Endothelial cell of umbilical vein (primary cell): ENCODE results near the gene TLE3. TPM values are rescaled to one million over a fixed set of nuclear protein-coding genes. Genes with fewer than 3 reads are reported as not detected.

Experiments used
- BruUV-seq: library from RNA; stranded (reverse); fragments of 400-500 nt; replicated peaks from 2 replicates; lab custom pipeline; 2021; lab: Mats Ljungman, UMichigan
- CTCF ChIA-PET: fragments of 300-600, 350-600 bp; sonication (Branson Sonifier 250); formaldehyde crosslinking; loops from one replicate; lab custom pipeline; 2021; ENCODE audit warnings: antibody characterized with exemption, inconsistent platforms; lab: Charles Lee
- POLR2A ChIA-PET: fragments of 300-600, 350-600 bp; sonication (Branson Sonifier 250); formaldehyde crosslinking; loops from one replicate; lab custom pipeline; 2021; ENCODE audit warnings: antibody characterized with exemption, inconsistent platforms; lab: Charles Lee
- DNase-seq: peaks from one replicate; pipeline ENCODE4 v3.0.0-alpha.2; 2011; ENCODE audit warnings: low read depth, low spot score
- FAIRE-seq: peaks from 2 replicates; lab custom pipeline; 2011; peaks lifted over from hg19 to GRCh38; lab: Jason Lieb, UNC
- H2AFZ ChIP-seq: 2 replicates; pipeline ENCODE4 v1.6.0; 2012; ENCODE audit warnings: low read depth, low read length, control low read depth, inconsistent platforms
- H3K27ac ChIP-seq: 2 replicates; pipeline ENCODE4 v1.5.1; 2011; ENCODE audit warnings: low read depth, mild to moderate bottlenecking, control low read depth, low read length, moderate library complexity; ENCODE audit not compliant: insufficient read depth
- H3K27me3 ChIP-seq, 2 experiments: 2 replicates each; pipeline versions ENCODE4 v1.6.0 to v1.6.1; 2011; ENCODE audit warnings: low read length in 2 of 2, mixed read lengths in 1 of 2; ENCODE audit not compliant: control insufficient read depth in 2 of 2, insufficient read depth in 2 of 2
- H3K36me3 ChIP-seq, 2 experiments: 2 replicates in 1 of 2; 3 replicates in 1 of 2; pipeline ENCODE4 v1.5.1; 2011; ENCODE audit warnings: low read length in 2 of 2, mild to moderate bottlenecking in 1 of 2, moderate library complexity in 1 of 2; ENCODE audit not compliant: control insufficient read depth in 2 of 2, insufficient read depth in 2 of 2; ENCODE audit errors: extremely low read depth in 1 of 2
- H3K4me1 ChIP-seq: 3 replicates; pipeline ENCODE4 v1.5.1; 2011; ENCODE audit warnings: mild to moderate bottlenecking, low read length; ENCODE audit not compliant: control insufficient read depth, insufficient read depth; ENCODE audit errors: extremely low read depth
- H3K4me2 ChIP-seq: 2 replicates; pipeline ENCODE4 v1.6.1; 2011; ENCODE audit warnings: low read length, control low read depth, mixed read lengths; ENCODE audit not compliant: insufficient read depth
- H3K4me3 ChIP-seq, 3 experiments: fragments of 200-600 bp in 1 of 3; sonication (generic), shearing (Covaris generic) in 1 of 3; replicated peaks in 1 of 3; 2 replicates each; pipeline ENCODE4 v1.5.1; 2011 to 2016; ENCODE audit warnings: control low read depth in 3 of 3, low read length in 3 of 3, mild to moderate bottlenecking in 2 of 3, inconsistent platforms in 1 of 3, low read depth in 1 of 3, moderate library complexity in 1 of 3; ENCODE audit not compliant: insufficient read depth in 1 of 3
- H3K79me2 ChIP-seq: 2 replicates; pipeline ENCODE4 v1.6.0; 2012; ENCODE audit warnings: low read length, inconsistent platforms; ENCODE audit not compliant: control insufficient read depth, insufficient read depth
- H3K9ac ChIP-seq: replicated peaks from 2 replicates; pipeline ENCODE3; 2011; ENCODE audit warnings: low read length, control low read depth; ENCODE audit not compliant: insufficient read depth; ENCODE audit errors: extremely low read depth
- H3K9me1 ChIP-seq: replicated peaks from 3 replicates; pipeline ENCODE4 v1.6.0; 2011; ENCODE audit warnings: mild to moderate bottlenecking, low read length; ENCODE audit not compliant: control insufficient read depth, insufficient read depth; ENCODE audit errors: extremely low read depth
- H3K9me3 ChIP-seq: replicated peaks from 2 replicates; pipeline ENCODE4 v1.5.1; 2012; ENCODE audit warnings: low read length, inconsistent platforms; ENCODE audit not compliant: control insufficient read depth, insufficient read depth
- H4K20me1 ChIP-seq: replicated peaks from 2 replicates; pipeline ENCODE3; 2011; ENCODE audit warnings: mild to moderate bottlenecking, low read length; ENCODE audit not compliant: control insufficient read depth, insufficient read depth; ENCODE audit errors: extremely low read depth
- EZH2 ChIP-seq: IDR thresholded peaks from 2 replicates; pipeline ENCODE4 v1.6.1; 2012; ENCODE audit warnings: borderline replicate concordance, low read depth, mild to moderate bottlenecking, moderate library complexity, low read length, inconsistent platforms; ENCODE audit not compliant: severe bottlenecking
- FOS ChIP-seq: IDR thresholded peaks from 2 replicates; pipeline ENCODE4 v1.6.1; 2011; ENCODE audit warnings: mild to moderate bottlenecking, low read length, moderate library complexity, borderline replicate concordance; ENCODE audit not compliant: insufficient read depth
- GATA2 ChIP-seq: IDR thresholded peaks from 2 replicates; pipeline ENCODE4 v1.7.0; 2011; ENCODE audit warnings: low read depth, mild to moderate bottlenecking, moderate library complexity, mixed read lengths, low read length; ENCODE audit not compliant: insufficient read length, insufficient read depth
- JUN ChIP-seq: IDR thresholded peaks from 2 replicates; pipeline ENCODE4 v1.6.1; 2011; ENCODE audit warnings: borderline replicate concordance, low read depth; ENCODE audit not compliant: insufficient read length, insufficient read depth
- MYC ChIP-seq: IDR thresholded peaks from one replicate; pipeline ENCODE4 v1.6.1; 2011; ENCODE audit warnings: mild to moderate bottlenecking, low read depth, low read length
- POLR2A ChIP-seq: IDR thresholded peaks from 2 replicates; pipeline ENCODE4 v1.6.1; 2012; ENCODE audit warnings: low read depth, mild to moderate bottlenecking, control low read depth, low read length
- POLR2AphosphoS5 ChIP-seq: IDR thresholded peaks from 2 replicates; pipeline ENCODE4 v1.6.1; 2012; ENCODE audit warnings: low read depth, mild to moderate bottlenecking, control low read depth, low read length, moderate library complexity; ENCODE audit not compliant: insufficient read depth
- dilution Hi-C: fragments of 300-500 bp; cut with MboI; formaldehyde crosslinking; loops from one replicate; pipeline ENCODE4 v1.15.0; 2019; ENCODE audit warnings: low sequenced_read_pairs; ENCODE audit not compliant: extremely low pct_ligation_motif_present
- intact Hi-C: fragments of 100-400 bp; cut with micrococcal nuclease; formaldehyde crosslinking; loops from one replicate; pipeline ENCODE4 v1.10.0; 2022
- polyA plus RNA-seq, 4 experiments: library from polyadenylated mRNA; depleted of rRNA in 3 of 4; stranded (reverse) in 3 of 4; unstranded in 1 of 4; fragments of >200 nt; gene quantifications; 2 replicates each; pipeline versions ENCODE4 v1.2.1 to v1.2.3, GENCODE V29; 2011 to 2012; ENCODE audit warnings: missing spikeins in 1 of 4
- total RNA-seq: library from RNA; stranded (reverse); gene quantifications from 2 replicates; pipeline ENCODE4 v1.2.3, GENCODE V29; 2021
- TF ChIP-seq, protein P1 (sequence below), 2 donors: IDR thresholded peaks; 1 replicate in 1 of 2; 2 replicates in 1 of 2; pipeline ENCODE4 v1.5.1; 2011; ENCODE audit warnings: low read length in 2 of 2, mild to moderate bottlenecking in 2 of 2, moderate library complexity in 2 of 2, control low read depth in 1 of 2, inconsistent platforms in 1 of 2, low read depth in 1 of 2; ENCODE audit not compliant: insufficient read depth in 1 of 2; ENCODE audit errors: extremely low read depth in 1 of 2
- TF ChIP-seq, protein P2 (sequence below): IDR thresholded peaks from 2 replicates; pipeline ENCODE4 v1.6.1; 2011; ENCODE audit not compliant: insufficient read depth, insufficient read length

The TLE3 gene
- total and polyA plus RNA-seq, 2 donors (not counting 3 experiments of a cell fraction or from before 2014, with no cell fraction given) = 40.5 to 56.9 TPM

DNA sequence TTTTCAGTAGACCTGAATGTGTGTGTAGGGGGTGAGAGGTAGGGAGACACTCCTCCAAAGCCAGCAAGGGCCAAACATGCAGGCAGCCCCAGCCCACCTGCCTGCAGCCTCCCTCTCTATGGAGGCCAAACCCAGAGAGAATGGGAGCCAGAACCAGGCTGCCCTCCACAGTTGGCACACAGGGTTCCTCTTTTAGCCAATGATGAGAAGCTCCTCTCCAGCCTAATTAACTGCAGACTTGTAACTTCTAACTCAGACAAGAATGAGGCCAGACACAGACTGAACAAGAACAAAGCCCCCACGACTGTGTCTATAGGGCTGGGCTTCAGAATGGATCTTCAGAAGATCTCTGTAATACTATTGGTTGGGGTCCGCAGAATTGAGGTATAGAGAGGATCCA lies 12.3 kb upstream of the TLE3 start:
- H3K4me1 ChIP-seq = peaks cover 13% of the 10 kb centered on the region
- dilution Hi-C loops = no loop called here
- BruUV-seq = no TSS peak
- H3K9me1 ChIP-seq = no peaks in the 10 kb centered on the region
- TF ChIP-seq EZH2 = no peak
- H3K27me3 ChIP-seq = peaks cover 5 to 7% of the 10 kb centered on the region in 2 experiments
- FAIRE-seq = no peak
- H3K4me2 ChIP-seq = no peak overlapping the region
- no peaks in the 10 kb centered on the region for H4K20me1 ChIP-seq
- H3K9ac ChIP-seq = no peak overlapping the region
- H2AFZ ChIP-seq = no peak overlapping the region
- no peaks in the 10 kb centered on the region for H3K9me3 ChIP-seq
- no peaks in the 10 kb centered on the region for H3K79me2 ChIP-seq
- no peak overlapping the region for H3K4me3 ChIP-seq
- CTCF ChIA-PET = interaction anchor here (2.5 to 4.3 kb wide), 2 partner anchors 8 to 13 kb away, joined by 14 to 60 read pairs; partner anchors contain the start of gene TLE3
- POLR2A ChIA-PET = no interaction called here
- H3K27ac ChIP-seq = no peak overlapping the region
- no peak for DNase-seq
- intact Hi-C loops = loop anchor here (2.0 kb wide), 1 partner anchor 17 kb away; no protein-coding TSS in a partner anchor
- H3K36me3 ChIP-seq = no peaks in the 10 kb centered on the region

DNA sequence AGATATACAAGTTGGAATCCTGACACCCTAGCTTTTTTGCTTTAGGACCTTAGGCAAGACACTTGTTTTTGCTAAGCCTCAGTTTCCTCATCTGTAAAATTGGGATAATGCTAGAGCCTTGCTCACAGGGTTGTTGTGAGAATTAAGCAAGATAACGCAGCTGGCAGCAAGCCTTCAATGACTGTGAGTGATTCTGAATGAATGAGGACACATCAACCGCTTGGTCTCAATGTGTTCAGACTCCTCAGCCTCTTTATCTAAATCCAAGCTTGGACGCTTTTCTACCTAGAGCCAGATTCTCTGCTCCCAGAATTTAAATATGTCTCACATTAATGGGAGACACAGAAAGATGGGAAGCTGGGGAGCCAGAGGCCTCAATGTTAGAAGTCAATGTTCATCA lies 11.8 kb upstream of the TLE3 start:
- Histone ChIP-seq H3K4me2 (no peak overlapping the region), H3K79me2 (no peaks in the 10 kb centered on the region), H3K27me3 (peaks cover 5 to 7% of the 10 kb centered on the region in 2 experiments), H3K9me1 (no peaks in the 10 kb centered on the region), H2AFZ (no peak overlapping the region), H3K36me3 (no peaks in the 10 kb centered on the region), H3K9ac (no peak overlapping the region), H3K4me1 (peaks cover 13% of the 10 kb centered on the region), H3K9me3 (no peaks in the 10 kb centered on the region), H3K27ac (no peak overlapping the region), H4K20me1 (no peaks in the 10 kb centered on the region), H3K4me3 (no peak overlapping the region)
- POLR2A ChIA-PET = no interaction called here
- TF ChIP-seq, protein P1, sequence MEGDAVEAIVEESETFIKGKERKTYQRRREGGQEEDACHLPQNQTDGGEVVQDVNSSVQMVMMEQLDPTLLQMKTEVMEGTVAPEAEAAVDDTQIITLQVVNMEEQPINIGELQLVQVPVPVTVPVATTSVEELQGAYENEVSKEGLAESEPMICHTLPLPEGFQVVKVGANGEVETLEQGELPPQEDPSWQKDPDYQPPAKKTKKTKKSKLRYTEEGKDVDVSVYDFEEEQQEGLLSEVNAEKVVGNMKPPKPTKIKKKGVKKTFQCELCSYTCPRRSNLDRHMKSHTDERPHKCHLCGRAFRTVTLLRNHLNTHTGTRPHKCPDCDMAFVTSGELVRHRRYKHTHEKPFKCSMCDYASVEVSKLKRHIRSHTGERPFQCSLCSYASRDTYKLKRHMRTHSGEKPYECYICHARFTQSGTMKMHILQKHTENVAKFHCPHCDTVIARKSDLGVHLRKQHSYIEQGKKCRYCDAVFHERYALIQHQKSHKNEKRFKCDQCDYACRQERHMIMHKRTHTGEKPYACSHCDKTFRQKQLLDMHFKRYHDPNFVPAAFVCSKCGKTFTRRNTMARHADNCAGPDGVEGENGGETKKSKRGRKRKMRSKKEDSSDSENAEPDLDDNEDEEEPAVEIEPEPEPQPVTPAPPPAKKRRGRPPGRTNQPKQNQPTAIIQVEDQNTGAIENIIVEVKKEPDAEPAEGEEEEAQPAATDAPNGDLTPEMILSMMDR (IDR thresholded peaks at IDR 0.05; ENCODE audit: extremely low read depth in 1 of 2, insufficient read depth in 1 of 2, low read depth in 1 of 2, low read length in 2 of 2) = no peak
- TF ChIP-seq FOS = no peak
- TF ChIP-seq GATA2 = no peak
- no peak for TF ChIP-seq EZH2
- TF ChIP-seq, protein P2, sequence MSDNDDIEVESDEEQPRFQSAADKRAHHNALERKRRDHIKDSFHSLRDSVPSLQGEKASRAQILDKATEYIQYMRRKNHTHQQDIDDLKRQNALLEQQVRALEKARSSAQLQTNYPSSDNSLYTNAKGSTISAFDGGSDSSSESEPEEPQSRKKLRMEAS = no peak
- TF ChIP-seq POLR2A = no peak
- no peak for TF ChIP-seq MYC
- no peak for TF ChIP-seq JUN
- TF ChIP-seq POLR2AphosphoS5 = no peak
- FAIRE-seq = no peak
- intact Hi-C loops (no loop called here), dilution Hi-C loops (no loop called here)
- DNase-seq = no peak
- no TSS peak for BruUV-seq
- CTCF ChIA-PET = interaction anchor here (1.3 to 4.3 kb wide), 2 partner anchors 8 to 9 kb away, joined by 4 to 60 read pairs; no protein-coding TSS in a partner anchor
